ENCODE results near the gene NAV1.
A peak's percentile ranks its signal among the peaks of the same experiment; 100 is the strongest.
"Not testable (repeated sequence)": the region's sequence is repeated elsewhere in the genome, so short reads cannot be mapped to it uniquely, and the experiment has no call there.

The NAV1 gene

DNA sequence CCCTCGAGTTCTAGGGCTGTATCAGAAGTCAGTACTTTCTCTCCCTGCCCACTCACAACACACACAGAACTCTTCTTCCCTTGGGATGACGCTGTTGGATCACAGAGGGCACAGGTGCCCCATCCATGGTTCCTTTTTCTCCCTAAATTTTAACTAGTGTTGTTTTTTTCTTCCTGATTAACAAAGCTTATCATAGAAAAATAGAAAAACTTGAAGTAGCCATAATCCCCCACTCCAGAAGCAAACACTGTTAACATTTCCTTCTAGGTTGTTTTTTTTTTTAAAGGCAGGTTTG lies 27.5 kb downstream of the NAV1 start:
- DNase-seq (ENCODE audit: low spot score): no peak

DNA sequence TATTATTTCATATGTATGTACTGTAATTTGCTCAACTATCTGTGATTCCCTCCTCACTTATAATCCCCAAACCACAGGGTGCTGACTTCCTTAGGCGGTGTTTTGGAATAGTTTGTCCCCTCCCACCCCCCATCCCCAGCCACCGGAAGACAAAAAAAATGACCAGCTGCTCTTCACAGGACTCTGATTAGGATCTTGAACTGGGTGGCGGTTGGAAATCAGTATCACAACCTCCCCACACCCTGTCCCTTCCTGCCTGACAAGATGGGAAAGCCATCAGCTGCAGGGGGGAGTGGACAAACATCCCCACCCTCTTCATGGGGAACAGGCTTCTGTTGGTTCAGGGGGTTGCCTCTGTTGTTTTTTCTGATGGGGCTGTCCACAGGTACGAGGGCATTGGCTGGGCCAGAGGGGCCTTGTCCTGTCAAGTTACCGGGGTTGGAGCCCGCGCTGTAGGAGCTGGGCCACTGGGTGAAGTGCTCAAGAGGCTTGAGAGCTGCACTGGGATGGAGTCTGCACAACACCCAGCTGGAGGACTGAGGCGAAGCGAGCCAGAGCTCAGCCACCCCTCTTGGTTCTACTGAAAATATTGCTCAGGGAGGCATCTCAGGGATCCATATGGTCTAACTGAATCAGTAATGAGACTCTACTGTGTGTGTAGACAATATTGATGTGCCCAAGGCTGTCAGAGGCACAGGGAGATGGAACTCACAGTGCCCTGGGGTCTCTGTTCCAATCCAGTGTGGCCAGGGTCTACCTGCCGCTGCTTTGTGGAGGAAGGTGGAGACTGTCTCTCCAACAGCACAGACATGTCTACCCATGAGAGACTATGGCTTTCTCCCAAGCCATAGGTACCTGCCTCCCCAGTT lies 28.2 kb downstream of the NAV1 start:
- no peak for DNase-seq (ENCODE audit: low spot score)

GRCh38 chr1:201568265-201568664 lies 29.3 kb downstream of the NAV1 start:
- no peak for DNase-seq (ENCODE audit: low spot score)

DNA sequence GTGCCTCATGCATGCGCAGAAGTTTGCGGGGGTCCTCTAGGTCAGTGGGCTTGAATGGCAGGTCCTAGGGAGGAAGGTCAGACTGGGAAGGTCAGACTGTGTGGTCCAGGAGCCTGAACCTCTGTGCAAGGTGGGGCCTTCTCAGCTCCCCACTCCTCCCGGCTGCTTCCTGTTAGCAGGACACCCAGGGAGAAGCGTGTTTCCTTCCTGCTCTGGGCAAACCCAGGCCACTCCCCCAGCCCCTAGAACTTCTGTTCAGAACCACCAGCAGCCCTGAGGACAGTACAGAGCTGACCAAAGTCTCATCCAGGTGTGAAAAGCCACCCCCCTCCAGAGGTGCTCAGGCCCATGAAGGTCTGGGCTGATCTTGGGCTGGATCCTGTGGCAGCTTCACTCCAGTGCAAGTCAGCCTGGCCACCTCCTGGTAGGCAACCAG lies 29.9 kb downstream of the NAV1 start:
- no peak for DNase-seq (ENCODE audit: low spot score)

DNA sequence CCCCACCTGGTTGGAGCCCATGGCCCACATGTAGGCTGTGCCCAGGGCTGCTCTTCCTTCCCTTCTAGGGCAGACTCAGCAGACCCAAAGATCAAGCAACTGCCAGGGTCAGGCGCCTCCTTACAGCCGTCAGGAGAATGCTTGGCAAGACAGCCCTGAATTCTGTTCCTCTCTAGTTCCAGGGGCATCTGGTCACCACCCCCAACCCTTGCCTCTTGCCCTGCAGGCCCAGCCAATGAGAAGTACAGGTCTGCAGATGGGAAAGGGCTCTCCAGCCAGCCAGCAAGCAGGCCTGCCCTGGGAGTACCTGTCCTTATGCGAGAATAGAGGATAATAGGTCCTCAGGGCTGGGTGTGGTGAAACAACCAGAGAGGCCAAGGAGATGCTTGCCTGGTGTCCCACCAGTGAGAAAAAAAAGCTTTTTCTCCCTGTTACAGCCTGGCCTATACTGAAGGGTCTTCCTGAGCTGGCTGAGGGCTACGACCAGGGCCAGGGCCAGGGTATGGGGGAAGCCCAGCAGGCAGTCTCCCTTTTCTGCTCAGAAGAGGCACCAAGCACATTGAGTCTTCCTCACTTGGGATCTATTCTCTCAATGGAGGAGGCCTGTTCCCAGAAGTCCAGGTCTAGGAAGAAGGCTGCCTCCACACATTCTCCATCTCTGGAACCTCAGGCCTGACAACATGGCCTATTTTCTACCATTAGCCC lies 31.4 kb downstream of the NAV1 start:
- DNase-seq (ENCODE audit: low spot score): no peak

- no peak for DNase-seq (ENCODE audit: low spot score)
Observed at GRCh38 chr1:201570886-201571624, 32.1 kb downstream of the NAV1 start.

GRCh38 chr1:201573030-201573429 lies 34.1 kb downstream of the NAV1 start:
- DNase-seq (ENCODE audit: low spot score): no peak

DNA sequence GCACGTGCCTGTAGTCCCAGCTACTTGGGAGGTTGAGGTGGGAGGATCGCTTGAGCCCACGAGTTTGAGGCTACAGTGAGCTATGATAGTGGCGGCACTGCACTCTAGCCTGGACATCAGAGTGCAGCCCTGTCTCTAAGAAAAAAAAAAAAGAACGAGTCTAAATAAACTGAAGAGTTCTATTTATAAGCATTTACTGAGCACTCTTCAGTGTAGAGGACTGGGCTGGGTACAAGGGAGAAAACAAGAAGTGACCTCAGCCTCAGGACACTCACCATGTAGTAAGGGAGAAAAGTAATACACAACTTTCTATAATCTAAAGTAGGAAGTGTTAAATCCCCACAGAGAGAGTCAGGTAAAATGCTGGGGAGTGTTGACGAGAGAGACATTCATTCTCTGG lies 35.0 kb downstream of the NAV1 start:
- no peak for DNase-seq (ENCODE audit: low spot score)

DNA sequence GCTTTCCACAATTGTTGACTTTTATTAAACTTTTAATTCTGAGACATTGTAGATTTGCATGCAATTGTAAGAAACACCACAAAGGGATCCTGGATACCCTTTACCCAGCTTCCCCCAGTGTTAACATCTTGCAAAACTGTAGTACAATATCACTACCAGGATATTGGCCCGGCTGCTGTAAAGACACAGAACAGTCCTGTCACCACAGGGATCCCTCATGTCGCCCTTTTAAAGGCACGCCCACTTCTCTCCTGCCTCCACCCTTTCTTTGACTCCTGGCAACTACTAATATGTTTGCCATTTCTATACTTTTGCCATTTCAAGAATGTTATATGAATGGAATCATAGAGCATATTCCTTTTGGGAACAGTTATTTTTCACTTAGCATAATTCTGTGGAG lies 37.0 kb downstream of the NAV1 start:
- DNase-seq (ENCODE audit: low spot score): no peak

- DNase-seq (ENCODE audit: low spot score): no peak
Observed at GRCh38 chr1:201576914-201577313, 38.0 kb downstream of the NAV1 start.

DNA sequence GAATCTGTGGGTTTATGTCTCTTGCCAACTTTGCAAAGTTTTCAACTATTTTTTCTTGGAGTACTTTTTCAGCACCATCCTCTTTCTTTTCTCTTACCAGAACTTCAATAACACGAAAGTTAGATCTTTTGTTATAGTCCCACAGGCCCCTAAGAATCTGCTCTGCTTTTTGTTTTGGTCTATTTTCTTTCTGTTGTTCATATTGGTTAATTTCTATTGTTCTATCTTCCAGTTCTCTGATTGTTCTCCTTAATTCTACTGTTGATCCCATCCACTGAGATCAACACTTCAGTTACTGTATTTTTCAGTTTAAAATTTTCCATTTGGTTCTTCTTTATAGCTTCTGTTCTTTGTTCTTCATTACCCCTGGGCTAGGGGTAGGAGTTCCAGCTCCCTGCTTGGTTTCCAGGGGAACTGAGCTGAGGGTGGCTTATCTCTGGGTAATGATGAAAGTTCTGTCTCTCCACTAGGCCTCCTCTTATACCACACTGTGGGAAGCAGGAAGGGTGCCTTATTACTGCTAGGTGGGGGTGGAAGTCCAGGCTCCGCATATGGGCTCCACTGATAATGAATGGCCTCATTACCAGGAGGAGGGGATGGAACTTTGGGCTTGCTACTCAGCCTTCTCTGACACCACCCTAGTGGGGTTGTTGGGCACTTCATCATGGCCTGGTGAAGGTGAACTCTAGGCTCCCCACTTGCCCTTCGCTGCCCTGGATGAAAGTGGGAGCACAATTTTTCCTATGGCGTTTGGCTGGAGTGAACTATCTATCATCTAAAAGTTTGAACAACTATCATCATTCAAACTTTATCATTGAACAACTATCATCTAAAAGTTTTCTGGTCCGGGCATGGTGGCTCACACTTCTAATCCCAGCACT lies 39.3 kb downstream of the NAV1 start:
- no peak for DNase-seq (ENCODE audit: low spot score)

DNA sequence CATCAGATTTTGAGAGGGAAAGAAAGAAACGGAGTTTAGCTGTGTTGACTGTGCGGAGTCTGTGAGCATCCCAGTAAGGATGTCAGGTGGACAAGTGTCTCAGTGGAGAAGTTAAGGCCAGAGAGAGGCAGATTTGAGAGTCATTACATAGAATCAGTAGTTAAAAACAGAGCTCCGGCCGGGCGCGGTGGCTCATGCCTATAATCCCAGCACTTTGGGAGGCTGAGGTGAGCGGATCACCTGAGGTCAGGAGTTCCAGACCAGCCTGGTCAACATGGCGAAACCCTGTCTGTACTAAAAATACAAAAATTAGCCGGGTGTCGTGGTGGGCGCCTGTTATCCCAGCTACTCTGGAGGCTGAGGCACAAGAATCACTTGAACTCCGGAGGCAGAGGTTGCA lies 42.4 kb downstream of the NAV1 start:
- not testable (repeated sequence) for DNase-seq (ENCODE audit: low spot score)

- peak; percentile 43 for DNase-seq (ENCODE audit: low spot score)
Observed at GRCh38 chr1:201582705-201583442, 43.9 kb downstream of the NAV1 start.

DNA sequence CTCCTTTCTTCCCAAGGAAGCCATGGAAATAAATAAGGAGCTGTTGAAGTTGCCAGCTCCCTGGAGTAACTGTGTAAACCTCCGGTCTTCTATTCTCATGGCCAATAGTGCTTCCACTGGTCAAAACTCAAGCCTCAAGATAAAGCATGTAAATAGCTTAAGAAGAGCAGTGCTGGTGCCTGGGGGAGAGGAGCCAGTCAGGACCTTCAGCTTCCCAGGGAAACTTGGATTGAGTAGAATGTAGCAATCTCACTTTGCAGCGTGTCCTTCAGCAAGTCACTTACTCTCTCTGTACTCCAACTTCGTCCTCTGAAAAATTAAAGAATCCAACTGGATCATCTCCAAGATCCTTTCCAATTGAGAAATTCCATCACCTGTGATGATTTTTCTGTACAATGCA lies 44.7 kb downstream of the NAV1 start:
- no peak for DNase-seq (ENCODE audit: low spot score)

GRCh38 chr1:201584471-201585092 lies 45.7 kb downstream of the NAV1 start:
- DNase-seq (ENCODE audit: low spot score): peak; percentile 68

DNA sequence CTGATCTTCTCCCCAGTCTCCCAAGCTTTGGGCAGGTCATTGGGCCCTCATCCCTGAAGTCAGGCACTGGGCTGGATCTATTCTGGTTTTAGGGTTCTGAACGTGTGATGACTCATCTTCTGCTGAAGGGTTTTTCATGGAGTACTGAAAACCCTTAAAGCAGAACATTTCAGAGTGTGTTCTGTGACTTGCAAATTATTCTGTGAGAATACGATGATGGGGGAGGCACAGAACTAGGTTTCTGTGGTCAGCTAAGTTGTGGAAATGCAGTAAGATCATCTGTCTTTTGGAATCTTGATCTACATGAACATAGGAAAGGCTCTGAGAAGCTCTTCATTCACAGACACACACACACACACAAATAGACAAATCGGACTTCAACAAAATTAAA lies 46.2 kb downstream of the NAV1 start:
- DNase-seq (ENCODE audit: low spot score): no peak

DNA sequence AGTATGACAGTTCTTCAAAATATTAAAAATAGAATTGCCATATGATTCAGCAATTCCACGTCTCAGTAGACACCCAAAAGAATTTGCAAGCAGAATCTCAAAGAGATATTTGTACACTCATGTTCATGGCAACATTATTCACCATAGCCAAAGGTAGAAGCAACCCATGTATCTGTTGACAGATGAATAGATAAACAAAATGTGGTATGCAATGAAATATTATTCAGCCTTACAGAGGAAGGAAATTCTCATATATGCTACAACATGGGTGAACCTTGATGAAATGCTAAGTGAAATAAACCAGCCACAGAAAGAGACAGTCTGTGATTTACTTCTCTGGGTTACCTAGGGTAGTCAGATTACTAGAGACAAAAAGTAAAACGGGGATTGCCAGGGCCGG lies 47.0 kb downstream of the NAV1 start:
- no peak for DNase-seq (ENCODE audit: low spot score)

- DNase-seq (ENCODE audit: low spot score): no peak
Observed at GRCh38 chr1:201586806-201587205, 47.9 kb downstream of the NAV1 start.

- no peak for DNase-seq (ENCODE audit: low spot score)
Observed at GRCh38 chr1:201587729-201588128, 48.8 kb downstream of the NAV1 start.

All from hepatic stellate cell (primary cell).